MM.1S (cell line): ENCODE results near the gene GRB7.

Experiments
- DNase-seq: peaks from one replicate; pipeline ENCODE4 v3.0.0-alpha.2; 2015
- H2AFZ ChIP-seq: fragments of 300-600 bp; sonication (generic); 2 replicates; pipeline ENCODE4 v1.6.0; 2016; ENCODE audit warnings: antibody characterized with exemption, low read length
- H3F3A ChIP-seq: fragments of 300-600 bp; sonication (generic); 2 replicates; pipeline ENCODE4 v1.6.1; 2016; ENCODE audit warnings: mild to moderate bottlenecking, antibody characterized with exemption, low read length, moderate library complexity, mixed read lengths; ENCODE audit not compliant: insufficient read depth
- H3K27ac ChIP-seq: fragments of 300-600 bp; sonication (generic); 2 replicates; pipeline ENCODE4 v1.5.1; 2016; ENCODE audit warnings: mild to moderate bottlenecking, low read length
- H3K27me3 ChIP-seq: fragments of 300-600 bp; sonication (generic); replicated peaks from 2 replicates; pipeline ENCODE4 v1.6.0; 2016; ENCODE audit warnings: low read length; ENCODE audit not compliant: insufficient read depth
- H3K36me3 ChIP-seq: fragments of 300-600 bp; sonication (generic); replicated peaks from 2 replicates; pipeline ENCODE4 v1.6.1; 2016; ENCODE audit warnings: mild to moderate bottlenecking, low read length, mixed read lengths; ENCODE audit not compliant: insufficient read depth
- H3K4me1 ChIP-seq: fragments of 300-600 bp; sonication (generic); 2 replicates; pipeline ENCODE4 v1.6.1; 2016; ENCODE audit warnings: low read length, mixed read lengths
- H3K4me2 ChIP-seq: fragments of 300-600 bp; sonication (generic); 2 replicates; pipeline ENCODE4 v1.6.0; 2016; ENCODE audit warnings: low read depth, low read length
- H3K4me3 ChIP-seq: fragments of 300-600 bp; sonication (generic); 2 replicates; pipeline ENCODE4 v1.5.1; 2016; ENCODE audit warnings: low read length, mixed read lengths
- H3K79me2 ChIP-seq: fragments of 300-600 bp; sonication (generic); 2 replicates; pipeline ENCODE4 v1.6.1; 2016; ENCODE audit warnings: mixed run types, low read length, mixed read lengths
- H3K9ac ChIP-seq: fragments of 300-600 bp; sonication (generic); 2 replicates; pipeline ENCODE4 v1.6.1; 2016; ENCODE audit warnings: low read length, mixed read lengths
- H3K9me2 ChIP-seq: fragments of 300-600 bp; sonication (generic); replicated peaks from 2 replicates; pipeline ENCODE4 v1.6.1; 2016; ENCODE audit warnings: mild to moderate bottlenecking, low read length, mixed read lengths; ENCODE audit not compliant: insufficient read depth
- H3K9me3 ChIP-seq: fragments of 300-600 bp; sonication (generic); replicated peaks from 2 replicates; pipeline ENCODE4 v1.6.1; 2016; ENCODE audit warnings: mild to moderate bottlenecking, low read length, mixed read lengths; ENCODE audit not compliant: insufficient read depth
- H4K20me1 ChIP-seq: fragments of 300-600 bp; sonication (generic); 2 replicates; pipeline ENCODE4 v1.6.1; 2016; ENCODE audit warnings: mild to moderate bottlenecking, low read length, moderate library complexity, mixed read lengths; ENCODE audit not compliant: insufficient read depth
- CTCF ChIP-seq: fragments of 300-600 bp; sonication (generic); IDR thresholded peaks from 2 replicates; pipeline ENCODE4 v1.5.1; 2016; ENCODE audit warnings: antibody characterized with exemption, low read length, mixed read lengths
- EZH2 ChIP-seq: fragments of 300-600 bp; sonication (generic); optimal IDR thresholded peaks from 2 replicates; pipeline ENCODE3; 2017; ENCODE audit warnings: low read depth, mild to moderate bottlenecking, antibody characterized with exemption, low read length, mixed read lengths
- EZH2phosphoT487 ChIP-seq: fragments of 300-600 bp; sonication (generic); IDR thresholded peaks from 2 replicates; pipeline ENCODE4 v1.6.1; 2018; ENCODE audit warnings: antibody characterized with exemption, low read length

Gene GRB7

GRCh38 chr17:39735882-39736281 is 1.9 kb upstream of the GRB7 start:
- TF ChIP-seq EZH2phosphoT487 (no peak), EZH2 (no peak), CTCF (no peak)
- no peaks in the 10 kb centered on the region for H3K36me3 ChIP-seq
- peaks cover 6% of the 10 kb centered on the region for H3K4me1 ChIP-seq
- no peaks in the 10 kb centered on the region for H3K9me2 ChIP-seq
- H3K9me3 ChIP-seq = no peaks in the 10 kb centered on the region
- peaks cover 3% of the 10 kb centered on the region; the same call in 1 of the 2 replicates for H3F3A ChIP-seq
- no peaks in the 10 kb centered on the region for H4K20me1 ChIP-seq
- no peaks in the 10 kb centered on the region for H3K27me3 ChIP-seq
- no peak overlapping the region for H3K9ac ChIP-seq
- H3K79me2 ChIP-seq = peaks cover 12% of the 10 kb centered on the region; the same call in 1 of the 2 replicates
- no peak overlapping the region for H3K27ac ChIP-seq
- H3K4me2 ChIP-seq = no peak overlapping the region
- no peak overlapping the region for H3K4me3 ChIP-seq
- no peak for DNase-seq
- H2AFZ ChIP-seq = no peak overlapping the region

GRCh38 chr17:39736319-39737165 is 1.2 kb upstream of the GRB7 start:
- H3K27me3 ChIP-seq = no peaks in the 10 kb centered on the region
- TF ChIP-seq EZH2phosphoT487 = no peak
- no peak for TF ChIP-seq EZH2
- no peak for TF ChIP-seq CTCF
- H3K4me3 ChIP-seq = no peak overlapping the region
- DNase-seq = no peak
- H3K9me3 ChIP-seq = no peaks in the 10 kb centered on the region
- no peak overlapping the region for H3K27ac ChIP-seq
- peaks cover 6% of the 10 kb centered on the region for H3K4me1 ChIP-seq
- no peaks in the 10 kb centered on the region for H4K20me1 ChIP-seq
- peaks cover 12% of the 10 kb centered on the region; the same call in 1 of the 2 replicates for H3K79me2 ChIP-seq
- no peaks in the 10 kb centered on the region for H3K36me3 ChIP-seq
- no peaks in the 10 kb centered on the region for H3K9me2 ChIP-seq
- peaks cover 3% of the 10 kb centered on the region; the same call in 1 of the 2 replicates for H3F3A ChIP-seq
- no peak overlapping the region for H3K4me2 ChIP-seq
- H3K9ac ChIP-seq = no peak overlapping the region
- H2AFZ ChIP-seq = no peak overlapping the region

GRCh38 chr17:39737206-39737759 is 455 bp upstream of the GRB7 start:
- Histone ChIP-seq H3K36me3 (no peaks in the 10 kb centered on the region), H3K4me3 (peak overlapping the region; percentile 56), H2AFZ (peak overlapping the region; percentile 83), H4K20me1 (no peaks in the 10 kb centered on the region), H3K9me3 (no peaks in the 10 kb centered on the region), H3F3A (peaks cover 3% of the 10 kb centered on the region; the same call in 1 of the 2 replicates), H3K4me2 (peak overlapping the region; percentile 78), H3K4me1 (peaks cover 6% of the 10 kb centered on the region), H3K27me3 (no peaks in the 10 kb centered on the region), H3K79me2 (peaks cover 12% of the 10 kb centered on the region; the same call in 1 of the 2 replicates), H3K27ac (no peak overlapping the region), H3K9me2 (no peaks in the 10 kb centered on the region), H3K9ac (peak overlapping the region; percentile 70; the same call in 1 of the 2 replicates)
- TF ChIP-seq EZH2 (no peak), CTCF (no peak), EZH2phosphoT487 (no peak)
- DNase-seq = no peak
